Transverse colon (tissue), 4 donors: ENCODE data around the gene RRAGD. TPM values are rescaled to one million over a fixed set of nuclear protein-coding genes. Genes with fewer than 3 reads are reported as not detected.

Experiments
- DNase-seq: peaks from one replicate; pipeline ENCODE4 v3.0.0-alpha.2; 2019
- H3K27ac ChIP-seq, 4 donors: fragments of 200-600 bp; sonication (generic); 2 replicates each; pipeline ENCODE4 v1.5.1; 2016 to 2018; ENCODE audit warnings: inconsistent platforms in 4 of 4
- H3K27me3 ChIP-seq: fragments of 200-600 bp; sonication (generic); 2 replicates; pipeline ENCODE4 v1.5.1; 2017; ENCODE audit warnings: inconsistent platforms
- H3K36me3 ChIP-seq, 4 donors: fragments of 200-600 bp; sonication (generic); 2 replicates each; pipeline ENCODE4 v1.5.1; 2017 to 2019; ENCODE audit warnings: inconsistent platforms in 4 of 4
- H3K4me1 ChIP-seq, 4 donors: fragments of 200-600 bp; sonication (generic); 2 replicates each; pipeline ENCODE4 v1.5.1; 2017 to 2020; ENCODE audit warnings: inconsistent platforms in 4 of 4
- H3K4me3 ChIP-seq, 4 donors: fragments of 200-600 bp; sonication (generic); 1 replicate in 1 of 4; 2 replicates in 3 of 4; pipeline versions ENCODE4 v1.5.1 to v1.6.1; 2017 to 2019; ENCODE audit warnings: inconsistent platforms in 4 of 4
- H3K9me3 ChIP-seq, 2 donors: fragments of 200-600 bp; sonication (generic); 2 replicates each; pipeline ENCODE4 v1.5.1; 2017 to 2019; ENCODE audit warnings: inconsistent platforms in 2 of 2
- CTCF ChIP-seq, 5 experiments: fragments of 200-600 bp in 3 of 5; fragments of 450-650 bp in 2 of 5; sonication (generic) in 3 of 5; IDR thresholded peaks; 1 replicate in 2 of 5; 2 replicates in 3 of 5; pipeline ENCODE4 v1.5.1; 2016 to 2017; ENCODE audit warnings: antibody characterized with exemption in 5 of 5, inconsistent platforms in 3 of 5, mild to moderate bottlenecking in 2 of 5, moderate library complexity in 1 of 5
- EP300 ChIP-seq: sonication (generic); formaldehyde crosslinking; IDR thresholded peaks from one replicate; pipeline ENCODE4 v1.6.1; 2017; ENCODE audit warnings: antibody characterized with exemption, low read depth
- POLR2A ChIP-seq: fragments of 450-650 bp; IDR thresholded peaks from one replicate; pipeline ENCODE4 v1.6.1; 2016; ENCODE audit warnings: antibody characterized with exemption, mild to moderate bottlenecking, moderate library complexity
- POLR2AphosphoS5 ChIP-seq, 3 donors: sonication (generic); formaldehyde crosslinking; IDR thresholded peaks; one replicate each; pipeline ENCODE4 v1.6.1; 2016; ENCODE audit warnings: antibody characterized with exemption in 3 of 3
- WGBS, 2 donors: methylation state at CpG; one replicate each; pipeline ENCODE4 v1.1.5; 2018; ENCODE audit warnings: low coverage in 1 of 2; 5-methylcytosine and 5-hydroxymethylcytosine counted together
- in situ Hi-C, 4 donors: fragments of 200-750 bp; cut with MboI; loops; one replicate each; pipeline versions ENCODE4 v1.15.0 to v1.15.1; 2017; ENCODE audit warnings: low sequenced_read_pairs in 3 of 4, low pct_ligation_motif_present in 1 of 4, low pct_unique_long_range_greater_than_20kb in 1 of 4
- intact Hi-C: fragments of 100-400 bp; cut with DNase I; formaldehyde crosslinking; loops from one replicate; pipeline ENCODE4 v1.15.1; 2023; ENCODE audit warnings: low total_unique reads
- total RNA-seq, 4 donors: library from RNA; depleted of rRNA; stranded (reverse); fragments of >200 nt; gene quantifications; one replicate each; pipeline ENCODE4 v1.1.0, GENCODE V29; 2016

RRAGD gene
- total RNA-seq, 4 donors from 2014 or later: 0.80 to 7.0 (median 2.2) TPM

- 50 to 80% methylated on average over 1 to 3 of the region's 3 CpGs for WGBS, 2 donors
- in situ Hi-C loops: loop anchor here (5.0 to 25.0 kb wide), 5 partner anchors 171 to 1053 kb away; no protein-coding TSS in a partner anchor
- no peak overlapping the region for H3K4me3 ChIP-seq
- intact Hi-C loops: no loop called here
- DNase-seq: no peak
- peaks cover 6% of the 10 kb centered on the region for H3K27me3 ChIP-seq
- H3K9me3 ChIP-seq: no peaks in the 10 kb centered on the region
- H3K27ac ChIP-seq: no peak overlapping the region
- H3K36me3 ChIP-seq: no peaks in the 10 kb centered on the region
- TF ChIP-seq EP300 (no peak), POLR2A (no peak), POLR2AphosphoS5 (IDR thresholded peaks at IDR 0.05) (no peak), CTCF (IDR thresholded peaks at IDR 0.05) (no peak)
- H3K4me1 ChIP-seq: peaks cover 4 to 14% (median 6%) of the 10 kb centered on the region in 4 donors
Measured at GRCh38 chr6:89434150-89434499, 22.1 kb upstream of the RRAGD start.

DNA sequence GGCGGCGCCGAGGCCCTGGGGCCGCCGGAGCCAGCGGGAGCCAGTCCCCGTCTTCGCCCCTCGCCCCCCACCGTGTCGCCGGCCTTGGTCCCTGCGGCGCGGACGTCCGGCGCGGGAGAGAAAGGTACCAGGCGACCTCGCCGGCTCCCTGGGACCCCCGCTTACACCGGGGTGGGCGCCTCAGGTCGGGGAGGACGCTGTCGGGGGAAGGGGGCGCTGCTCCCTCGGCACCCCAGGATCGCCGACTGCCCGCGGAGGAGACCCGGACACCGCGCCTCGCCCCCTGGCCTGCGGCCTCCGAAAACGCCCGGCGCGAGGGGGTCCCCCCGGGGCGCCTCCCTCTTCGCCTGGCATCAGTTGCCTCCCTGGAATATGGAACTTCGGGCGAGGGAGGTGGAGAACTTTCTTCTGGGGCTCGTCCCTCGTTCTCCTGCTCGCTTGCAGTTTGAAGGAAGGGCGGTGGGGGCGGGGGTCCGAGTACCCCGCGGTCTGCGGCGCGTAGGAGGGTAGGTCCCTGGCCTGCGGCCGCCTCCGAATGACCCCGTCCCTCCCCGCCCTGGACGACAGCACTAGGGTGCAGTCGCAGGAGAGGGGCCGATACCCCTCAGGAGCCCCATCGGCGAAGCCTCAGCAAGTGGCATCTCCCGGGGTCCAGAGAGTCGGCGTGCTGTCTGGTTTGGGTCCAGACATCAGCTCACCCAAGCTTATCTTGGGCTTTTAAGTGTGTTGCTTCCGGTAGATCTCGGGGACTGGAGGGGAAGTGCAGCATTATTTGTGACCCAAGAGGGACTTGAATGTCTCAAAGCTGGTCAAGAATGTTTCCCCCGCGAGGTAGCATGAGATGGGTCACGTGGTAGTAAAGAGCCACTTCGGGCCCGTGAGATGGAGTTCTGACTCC, 21.4 kb upstream of the RRAGD start:
- Histone ChIP-seq H3K27ac (peak overlapping the region; percentile 10 to 40 (median 18)), H3K4me3 (peak overlapping the region; percentile 74 to 86 (median 81)), H3K4me1 (peaks cover 4 to 14% (median 6%) of the 10 kb centered on the region in 4 donors), H3K27me3 (peaks cover 6% of the 10 kb centered on the region), H3K36me3 (no peaks in the 10 kb centered on the region), H3K9me3 (no peaks in the 10 kb centered on the region)
- 9% methylated on average over 32 of the region's 80 CpGs; no CpG with 5 or more reads in 1 of the 2 donors for WGBS, 2 donors
- no peak for TF ChIP-seq EP300
- no peak for TF ChIP-seq POLR2A
- no peak for TF ChIP-seq CTCF (IDR thresholded peaks at IDR 0.05)
- no peak for TF ChIP-seq POLR2AphosphoS5 (IDR thresholded peaks at IDR 0.05)
- DNase-seq: peak; percentile 20
- intact Hi-C loops: loop anchor here (2.0 kb wide), 1 partner anchor 177 kb away; no protein-coding TSS in a partner anchor
- in situ Hi-C loops: loop anchor here (5.0 to 25.0 kb wide), 5 partner anchors 171 to 1054 kb away; no protein-coding TSS in a partner anchor

GRCh38 chr6:89432875-89433251, 20.8 kb upstream of the RRAGD start, which contains the start of gene ANKRD6:
ANKRD6 (plus strand) TSS chr6:89433152; CDS start chr6:89566977, 133,825 bp downstream.
- Histone ChIP-seq H3K9me3 (no peaks in the 10 kb centered on the region), H3K27me3 (peaks cover 6% of the 10 kb centered on the region), H3K27ac (peak within 1 kb of the TSS; percentile 10 to 40 (median 18)), H3K4me1 (peaks cover 4 to 14% (median 6%) of the 10 kb centered on the region in 4 donors), H3K36me3 (no peaks in the 10 kb centered on the region), H3K4me3 (peak within 1 kb of the TSS; percentile 74 to 86 (median 81))
- TF ChIP-seq POLR2AphosphoS5 (IDR thresholded peaks at IDR 0.05): no peak
- peak; percentile 57 to 92 (median 86) for TF ChIP-seq CTCF (IDR thresholded peaks at IDR 0.05)
- intact Hi-C loops: loop anchor here (2.0 kb wide), 1 partner anchor 178 kb away; no protein-coding TSS in a partner anchor
- peak; percentile 84 for DNase-seq
- in situ Hi-C loops: loop anchor here (5.0 to 25.0 kb wide), 5 partner anchors 172 to 1054 kb away; no protein-coding TSS in a partner anchor
- 0% methylated on average over 8 of the region's 38 CpGs; no CpG with 5 or more reads in 1 of the 2 donors for WGBS, 2 donors

DNA sequence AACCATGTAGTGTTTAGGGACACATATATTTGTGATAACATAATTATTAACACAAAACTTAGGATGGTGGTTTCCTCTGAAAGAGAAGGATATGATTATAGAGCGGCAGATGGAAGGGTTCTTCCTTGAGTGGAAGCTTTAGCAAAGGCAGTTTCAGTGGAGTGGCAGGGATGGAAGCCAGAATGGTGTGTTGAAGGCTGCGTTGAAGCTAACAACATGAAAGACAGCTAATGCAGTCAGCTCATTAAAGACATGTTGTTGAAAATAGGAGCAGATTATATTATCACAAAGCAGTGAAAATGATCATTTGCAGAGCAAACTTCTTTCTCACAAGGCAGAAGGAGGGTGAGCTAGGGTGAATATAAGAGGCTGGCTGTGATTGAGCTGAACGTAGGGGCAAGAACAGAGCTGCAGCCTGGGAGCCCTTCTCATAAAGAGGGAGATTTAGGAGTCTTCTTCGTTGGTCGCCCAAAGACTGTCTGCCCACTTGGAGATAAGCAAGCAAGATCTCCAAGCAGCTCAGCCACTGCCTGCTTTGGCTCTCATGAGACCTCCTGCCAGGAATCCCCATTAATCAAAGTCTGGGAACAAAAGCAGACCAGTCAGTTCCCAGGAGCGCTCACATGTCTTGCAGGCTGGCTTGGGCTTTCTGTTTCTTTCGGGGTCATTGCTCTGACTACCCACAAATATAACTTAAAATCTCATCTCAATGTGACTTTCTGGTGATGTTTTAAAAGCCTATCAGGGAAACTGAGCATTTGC, 18.3 kb upstream of the RRAGD start:
- no peak overlapping the region for H3K27ac ChIP-seq
- no peaks in the 10 kb centered on the region for H3K36me3 ChIP-seq
- H3K4me1 ChIP-seq: peaks cover 4 to 14% (median 6%) of the 10 kb centered on the region in 4 donors
- no peaks in the 10 kb centered on the region for H3K9me3 ChIP-seq
- 57 to 63% methylated on average over 2 to 7 of the region's 7 CpGs for WGBS, 2 donors
- TF ChIP-seq CTCF (IDR thresholded peaks at IDR 0.05) (no peak), EP300 (no peak), POLR2A (no peak), POLR2AphosphoS5 (IDR thresholded peaks at IDR 0.05) (no peak)
- in situ Hi-C loops: loop anchor here (5.0 to 25.0 kb wide), 5 partner anchors 174 to 1057 kb away; no protein-coding TSS in a partner anchor
- intact Hi-C loops: no loop called here
- no peak overlapping the region for H3K4me3 ChIP-seq
- no peak for DNase-seq
- H3K27me3 ChIP-seq: peaks cover 6% of the 10 kb centered on the region
